Measurements from ENCODE around the gene ST3GAL3.

The ST3GAL3 gene

DNA sequence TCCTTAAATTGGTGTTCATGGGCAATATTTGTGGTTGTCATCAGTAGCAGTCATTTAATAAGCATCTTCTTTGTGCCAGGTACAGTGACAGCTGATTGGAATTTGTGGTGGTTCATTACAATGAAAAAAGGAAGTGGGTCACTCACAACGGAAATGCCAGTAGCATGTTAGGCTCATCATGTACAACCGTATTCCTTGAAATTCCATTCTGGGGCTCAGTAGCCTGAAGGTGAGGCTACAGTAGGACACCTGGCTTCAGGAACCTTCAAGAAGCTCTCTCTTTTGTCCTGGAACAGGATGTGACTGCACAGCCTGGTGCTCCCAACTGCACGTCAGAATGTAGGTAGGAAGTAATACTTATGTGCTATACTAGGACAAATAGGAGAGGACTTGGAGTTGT lies 93.9 kb downstream of the ST3GAL3 start:
- Histone ChIP-seq H3K27me3 (replicated peaks in 2 of 5; ENCODE audit: control insufficient read depth in 4 of 5, insufficient read depth in 5 of 5, low read length in 4 of 5) (no peaks in the 10 kb centered on the region), H3K27ac (ENCODE audit: insufficient read depth in 1 of 2, low read depth in 1 of 2, low read length in 2 of 2, poor library complexity in 1 of 2, severe bottlenecking in 2 of 2) (no peak overlapping the region), H3K4me1 (ENCODE audit: control extremely low read depth in 1 of 4, control insufficient read depth in 4 of 4, insufficient read depth in 4 of 4, low read length in 3 of 4) (peaks cover 0 to 17% (median 4%) of the 10 kb centered on the region in 4 experiments), H3K36me3 (ENCODE audit: control insufficient read depth in 4 of 4, insufficient read depth in 4 of 4, low read length in 3 of 4) (peaks cover 7 to 25% (median 9%) of the 10 kb centered on the region in 4 experiments), H3K9me3 (ENCODE audit: control extremely low read depth in 1 of 5, control insufficient read depth in 4 of 5, insufficient read depth in 2 of 5, low read depth in 1 of 5, low read length in 4 of 5) (peaks cover 0 to 3% (median 0%) of the 10 kb centered on the region in 5 experiments), H3K4me3 (ENCODE audit: control insufficient read depth in 1 of 7, extremely low read depth in 1 of 7, insufficient read depth in 4 of 7, low read depth in 2 of 7, low read length in 6 of 7) (no peak overlapping the region)
- POLR2A ChIA-PET: no interaction called here
- CTCF ChIA-PET: interaction anchor here (1.4 kb wide), 1 partner anchor 133 kb away, joined by 3 read pairs; no protein-coding TSS in a partner anchor
- WGBS (ENCODE audit: insufficient coverage): 71% methylated on average over 3 of the region's 3 CpGs
- no peak for DNase-seq

DNA sequence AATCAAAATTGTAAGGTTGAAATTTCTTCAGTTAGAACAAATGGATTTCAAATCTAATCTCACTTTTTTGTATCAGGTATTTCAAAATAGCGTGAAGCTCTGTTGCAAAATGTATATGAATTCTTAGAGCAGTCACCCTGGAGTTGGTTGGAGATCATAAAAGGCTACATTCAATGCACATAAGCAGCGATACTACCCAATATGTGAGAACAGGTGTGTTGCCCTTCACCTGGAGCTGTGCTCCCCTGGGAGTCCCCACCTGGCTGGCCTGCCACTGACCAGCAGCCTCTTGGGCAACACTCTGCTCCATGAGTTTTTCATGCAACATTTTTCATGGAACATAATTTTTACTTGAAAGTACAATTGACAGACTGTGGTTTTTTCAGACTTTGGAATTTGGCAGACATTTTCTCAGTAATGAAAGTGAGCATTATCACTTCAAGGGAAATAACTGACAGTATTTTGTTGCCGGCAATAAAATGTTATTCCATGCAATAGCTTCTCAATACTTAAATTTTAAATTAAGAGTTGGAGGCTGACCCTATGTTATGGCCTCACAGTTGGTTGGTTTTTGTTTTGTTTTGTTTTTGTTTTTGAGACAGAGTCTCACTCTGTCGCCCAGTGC lies 95.1 kb downstream of the ST3GAL3 start:
- POLR2A ChIA-PET: no interaction called here
- H3K27ac ChIP-seq (ENCODE audit: insufficient read depth in 1 of 2, low read depth in 1 of 2, low read length in 2 of 2, poor library complexity in 1 of 2, severe bottlenecking in 2 of 2): no peak overlapping the region

DNA sequence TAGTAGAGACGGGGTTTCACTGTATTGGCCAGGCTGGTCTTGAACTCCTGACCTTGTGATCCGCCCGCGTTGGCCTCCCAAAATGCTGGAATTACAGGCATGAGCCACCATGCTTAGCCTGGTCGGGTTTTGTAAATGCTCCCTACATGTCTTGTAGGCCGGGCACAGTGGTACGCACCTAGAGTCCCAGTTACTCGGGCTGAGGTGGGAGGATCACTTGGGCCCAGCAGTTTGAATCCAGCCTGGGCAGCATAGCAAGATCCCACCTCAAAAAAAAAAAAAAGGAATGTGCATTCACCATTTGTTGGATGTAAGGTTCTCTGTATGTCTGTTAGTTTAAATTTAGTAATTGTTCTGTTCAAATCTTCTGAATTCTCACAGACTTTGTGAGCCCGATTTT lies 95.8 kb downstream of the ST3GAL3 start:
- ChIA-PET POLR2A (no interaction called here), CTCF (no interaction called here)
- peaks cover 8 to 30% (median 11%) of the 10 kb centered on the region in 4 experiments for H3K36me3 ChIP-seq (ENCODE audit: control insufficient read depth in 4 of 4, insufficient read depth in 4 of 4, low read length in 3 of 4)
- no peak overlapping the region for H3K27ac ChIP-seq (ENCODE audit: insufficient read depth in 1 of 2, low read depth in 1 of 2, low read length in 2 of 2, poor library complexity in 1 of 2, severe bottlenecking in 2 of 2)
- peaks cover 0 to 3% (median 3%) of the 10 kb centered on the region in 5 experiments for H3K9me3 ChIP-seq (ENCODE audit: control extremely low read depth in 1 of 5, control insufficient read depth in 4 of 5, insufficient read depth in 2 of 5, low read depth in 1 of 5, low read length in 4 of 5)
- DNase-seq: no peak
- H3K27me3 ChIP-seq (replicated peaks in 2 of 5; ENCODE audit: control insufficient read depth in 4 of 5, insufficient read depth in 5 of 5, low read length in 4 of 5): no peaks in the 10 kb centered on the region
- peaks cover 0 to 2% (median under 1%) of the 10 kb centered on the region in 4 experiments for H3K4me1 ChIP-seq (ENCODE audit: control extremely low read depth in 1 of 4, control insufficient read depth in 4 of 4, insufficient read depth in 4 of 4, low read length in 3 of 4)
- WGBS (ENCODE audit: insufficient coverage): 98% methylated on average over 7 of the region's 9 CpGs
- H3K4me3 ChIP-seq (ENCODE audit: control insufficient read depth in 1 of 7, extremely low read depth in 1 of 7, insufficient read depth in 4 of 7, low read depth in 2 of 7, low read length in 6 of 7): no peak overlapping the region

More for the DNA sequence above, 95.1 kb downstream of the ST3GAL3 start:
- H3K9me3 ChIP-seq (ENCODE audit: control extremely low read depth in 1 of 5, control insufficient read depth in 4 of 5, insufficient read depth in 2 of 5, low read depth in 1 of 5, low read length in 4 of 5): peaks cover 0 to under 1% (median 0%) of the 10 kb centered on the region in 5 experiments
- no peaks in the 10 kb centered on the region for H3K27me3 ChIP-seq (replicated peaks in 2 of 5; ENCODE audit: control insufficient read depth in 4 of 5, insufficient read depth in 5 of 5, low read length in 4 of 5)
- H3K36me3 ChIP-seq (ENCODE audit: control insufficient read depth in 4 of 4, insufficient read depth in 4 of 4, low read length in 3 of 4): peaks cover 8 to 26% (median 11%) of the 10 kb centered on the region in 4 experiments
- WGBS (ENCODE audit: insufficient coverage): 96% methylated on average over 3 of the region's 4 CpGs
- DNase-seq: no peak
- peaks cover 0 to 8% (median 3%) of the 10 kb centered on the region in 4 experiments for H3K4me1 ChIP-seq (ENCODE audit: control extremely low read depth in 1 of 4, control insufficient read depth in 4 of 4, insufficient read depth in 4 of 4, low read length in 3 of 4)
- H3K4me3 ChIP-seq (ENCODE audit: control insufficient read depth in 1 of 7, extremely low read depth in 1 of 7, insufficient read depth in 4 of 7, low read depth in 2 of 7, low read length in 6 of 7): no peak overlapping the region
- CTCF ChIA-PET: interaction anchor here (0.7 to 1.4 kb wide), 2 partner anchors 36 to 132 kb away, joined by 3 read pairs; no protein-coding TSS in a partner anchor

DNA sequence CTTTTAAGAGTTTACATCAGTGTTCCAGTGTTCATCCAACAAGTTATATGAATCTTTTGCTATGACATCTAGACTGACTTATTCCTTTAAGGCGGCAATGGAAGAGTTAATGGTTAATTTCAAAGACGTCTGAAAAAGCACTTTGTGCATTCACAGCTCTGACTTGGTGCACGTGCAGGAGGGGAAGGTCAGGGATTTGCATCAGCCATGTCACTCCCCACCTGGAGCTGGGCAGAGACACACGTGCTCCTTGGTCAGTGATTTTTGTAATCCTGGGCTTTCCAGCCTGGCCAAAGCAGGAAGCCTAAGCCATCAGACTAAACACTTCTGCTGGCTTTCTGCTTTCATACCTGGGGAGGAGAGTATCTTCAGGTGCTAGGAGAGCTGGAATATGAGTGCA lies 96.3 kb downstream of the ST3GAL3 start:
- Histone ChIP-seq H3K4me1 (ENCODE audit: control extremely low read depth in 1 of 4, control insufficient read depth in 4 of 4, insufficient read depth in 4 of 4, low read length in 3 of 4) (peaks cover 0 to 2% (median 0%) of the 10 kb centered on the region in 4 experiments), H3K4me3 (ENCODE audit: control insufficient read depth in 1 of 7, extremely low read depth in 1 of 7, insufficient read depth in 4 of 7, low read depth in 2 of 7, low read length in 6 of 7) (no peak overlapping the region), H3K9me3 (ENCODE audit: control extremely low read depth in 1 of 5, control insufficient read depth in 4 of 5, insufficient read depth in 2 of 5, low read depth in 1 of 5, low read length in 4 of 5) (peaks cover 0 to 6% (median 3%) of the 10 kb centered on the region in 5 experiments), H3K27ac (ENCODE audit: insufficient read depth in 1 of 2, low read depth in 1 of 2, low read length in 2 of 2, poor library complexity in 1 of 2, severe bottlenecking in 2 of 2) (no peak overlapping the region), H3K36me3 (ENCODE audit: control insufficient read depth in 4 of 4, insufficient read depth in 4 of 4, low read length in 3 of 4) (peaks cover 7 to 34% (median 12%) of the 10 kb centered on the region in 4 experiments), H3K27me3 (replicated peaks in 2 of 5; ENCODE audit: control insufficient read depth in 4 of 5, insufficient read depth in 5 of 5, low read length in 4 of 5) (no peaks in the 10 kb centered on the region)
- ChIA-PET CTCF (interaction anchor here (0.7 kb wide), 1 partner anchor 49 kb away, joined by 3 read pairs; no protein-coding TSS in a partner anchor), POLR2A (no interaction called here)
- DNase-seq: no peak
- 89% methylated on average over 3 of the region's 4 CpGs for WGBS (ENCODE audit: insufficient coverage)

DNA sequence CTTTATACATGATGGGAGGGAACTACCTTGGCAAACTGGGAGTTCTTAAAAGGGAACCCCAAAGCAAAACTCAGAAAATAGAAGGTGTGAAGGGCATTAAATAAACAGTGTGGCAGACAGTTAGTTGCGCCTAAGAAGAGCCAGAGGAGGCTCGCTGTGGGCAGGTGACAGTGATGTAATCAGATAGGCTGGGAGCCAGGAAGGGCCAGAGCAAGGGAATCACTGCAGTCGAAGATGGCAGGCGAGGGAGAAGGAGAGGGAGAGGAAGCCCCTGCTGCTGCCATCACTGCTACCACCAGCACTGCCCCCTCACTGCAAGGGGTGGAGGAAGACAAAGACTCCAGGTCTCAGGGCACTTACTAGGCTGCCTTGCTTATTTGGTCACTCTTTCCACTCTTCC lies 97.2 kb downstream of the ST3GAL3 start:
- ChIA-PET CTCF (no interaction called here), POLR2A (no interaction called here)
- Histone ChIP-seq H3K4me3 (ENCODE audit: control insufficient read depth in 1 of 7, extremely low read depth in 1 of 7, insufficient read depth in 4 of 7, low read depth in 2 of 7, low read length in 6 of 7) (no peak overlapping the region), H3K9me3 (ENCODE audit: control extremely low read depth in 1 of 5, control insufficient read depth in 4 of 5, insufficient read depth in 2 of 5, low read depth in 1 of 5, low read length in 4 of 5) (peaks cover 0 to 12% (median 10%) of the 10 kb centered on the region in 5 experiments), H3K27ac (ENCODE audit: insufficient read depth in 1 of 2, low read depth in 1 of 2, low read length in 2 of 2, poor library complexity in 1 of 2, severe bottlenecking in 2 of 2) (no peak overlapping the region), H3K36me3 (ENCODE audit: control insufficient read depth in 4 of 4, insufficient read depth in 4 of 4, low read length in 3 of 4) (peaks cover 2 to 32% (median 15%) of the 10 kb centered on the region in 4 experiments), H3K27me3 (replicated peaks in 2 of 5; ENCODE audit: control insufficient read depth in 4 of 5, insufficient read depth in 5 of 5, low read length in 4 of 5) (no peaks in the 10 kb centered on the region), H3K4me1 (ENCODE audit: control extremely low read depth in 1 of 4, control insufficient read depth in 4 of 4, insufficient read depth in 4 of 4, low read length in 3 of 4) (peaks cover 0 to 2% (median 0%) of the 10 kb centered on the region in 4 experiments)
- DNase-seq: no peak
- WGBS (ENCODE audit: insufficient coverage): 90% methylated on average over 3 of the region's 4 CpGs

DNA sequence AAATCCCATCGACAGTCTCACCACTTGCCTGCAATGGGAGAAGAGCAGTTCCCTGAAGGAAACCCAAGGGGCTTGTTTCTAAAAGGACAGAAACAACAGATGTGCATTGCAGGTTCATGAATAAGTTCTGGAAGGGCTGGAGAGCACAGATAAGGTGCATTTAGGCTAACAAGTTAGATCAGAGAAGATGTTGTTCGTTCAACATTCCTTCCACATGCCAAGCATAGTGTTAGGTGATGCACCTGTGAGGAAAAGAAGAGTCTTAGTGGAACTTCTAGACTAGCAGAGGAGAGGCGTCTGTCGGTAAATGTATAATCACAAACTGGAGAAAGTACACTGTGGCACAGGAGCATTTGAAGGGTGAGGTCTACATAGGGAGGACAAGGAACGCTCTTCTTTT lies 98.0 kb downstream of the ST3GAL3 start:
- POLR2A ChIA-PET: no interaction called here
- CTCF ChIA-PET: interaction anchor here (0.8 kb wide), 1 partner anchor 129 kb away, joined by 3 read pairs; no protein-coding TSS in a partner anchor
- H3K27me3 ChIP-seq (replicated peaks in 2 of 5; ENCODE audit: control insufficient read depth in 4 of 5, insufficient read depth in 5 of 5, low read length in 4 of 5): no peaks in the 10 kb centered on the region
- no peak overlapping the region for H3K4me3 ChIP-seq (ENCODE audit: control insufficient read depth in 1 of 7, extremely low read depth in 1 of 7, insufficient read depth in 4 of 7, low read depth in 2 of 7, low read length in 6 of 7)
- no peak overlapping the region for H3K27ac ChIP-seq (ENCODE audit: insufficient read depth in 1 of 2, low read depth in 1 of 2, low read length in 2 of 2, poor library complexity in 1 of 2, severe bottlenecking in 2 of 2)
- H3K4me1 ChIP-seq (ENCODE audit: control extremely low read depth in 1 of 4, control insufficient read depth in 4 of 4, insufficient read depth in 4 of 4, low read length in 3 of 4): peaks cover 0 to 2% (median 0%) of the 10 kb centered on the region in 4 experiments
- no peak for DNase-seq
- 93% methylated on average over 5 of the region's 5 CpGs for WGBS (ENCODE audit: insufficient coverage)
- peaks cover 0 to 12% (median 10%) of the 10 kb centered on the region in 5 experiments for H3K9me3 ChIP-seq (ENCODE audit: control extremely low read depth in 1 of 5, control insufficient read depth in 4 of 5, insufficient read depth in 2 of 5, low read depth in 1 of 5, low read length in 4 of 5)
- H3K36me3 ChIP-seq (ENCODE audit: control insufficient read depth in 4 of 4, insufficient read depth in 4 of 4, low read length in 3 of 4): peaks cover 2 to 32% (median 16%) of the 10 kb centered on the region in 4 experiments

DNA sequence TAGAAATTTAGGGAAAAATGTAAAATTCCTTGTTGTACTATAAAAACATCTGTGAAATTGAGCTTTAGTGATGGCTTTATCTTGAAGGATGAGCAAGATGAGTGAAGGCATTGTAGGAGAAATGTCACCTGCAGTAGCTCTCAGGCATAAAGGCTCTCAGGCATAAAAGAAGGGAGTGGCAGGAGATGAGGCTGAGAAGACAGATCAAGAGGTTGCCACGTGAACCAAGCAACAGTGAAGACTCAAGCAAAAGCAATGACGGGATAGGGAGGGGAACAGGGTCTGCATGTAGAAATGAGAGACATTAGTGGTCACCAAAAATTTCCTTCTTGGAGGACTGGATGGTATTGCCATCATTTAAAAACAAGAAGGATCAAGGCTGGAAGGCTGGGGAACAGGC lies 98.8 kb downstream of the ST3GAL3 start:
- peaks cover 0 to 12% (median 10%) of the 10 kb centered on the region in 5 experiments for H3K9me3 ChIP-seq (ENCODE audit: control extremely low read depth in 1 of 5, control insufficient read depth in 4 of 5, insufficient read depth in 2 of 5, low read depth in 1 of 5, low read length in 4 of 5)
- H3K36me3 ChIP-seq (ENCODE audit: control insufficient read depth in 4 of 4, insufficient read depth in 4 of 4, low read length in 3 of 4): peaks cover 2 to 34% (median 16%) of the 10 kb centered on the region in 4 experiments
- H3K27me3 ChIP-seq (replicated peaks in 2 of 5; ENCODE audit: control insufficient read depth in 4 of 5, insufficient read depth in 5 of 5, low read length in 4 of 5): no peaks in the 10 kb centered on the region
- CTCF ChIA-PET: interaction anchor here (0.6 kb wide), 1 partner anchor 43 kb away, joined by 3 read pairs; no protein-coding TSS in a partner anchor
- no peak overlapping the region for H3K27ac ChIP-seq (ENCODE audit: insufficient read depth in 1 of 2, low read depth in 1 of 2, low read length in 2 of 2, poor library complexity in 1 of 2, severe bottlenecking in 2 of 2)
- POLR2A ChIA-PET: no interaction called here
- H3K4me1 ChIP-seq (ENCODE audit: control extremely low read depth in 1 of 4, control insufficient read depth in 4 of 4, insufficient read depth in 4 of 4, low read length in 3 of 4): peaks cover 0 to 2% (median 0%) of the 10 kb centered on the region in 4 experiments
- H3K4me3 ChIP-seq (ENCODE audit: control insufficient read depth in 1 of 7, extremely low read depth in 1 of 7, insufficient read depth in 4 of 7, low read depth in 2 of 7, low read length in 6 of 7): no peak overlapping the region
- WGBS (ENCODE audit: insufficient coverage): 92% methylated on average over 2 of the region's 2 CpGs
- no peak for DNase-seq
